Hepatocyte (in vitro differentiated cells): ENCODE measurements around the gene PAQR7.

Experiments
- CTCF ChIP-seq: fragments of 200-600 bp; sonication (generic); IDR thresholded peaks from 2 replicates; pipeline ENCODE4 v1.5.1; 2016; ENCODE audit warnings: antibody characterized with exemption, mild to moderate bottlenecking; ENCODE audit not compliant: poor library complexity
- EZH2phosphoT487 ChIP-seq: fragments of 200-600 bp; sonication (generic); IDR thresholded peaks from one replicate; pipeline ENCODE4 v1.6.1; 2018; ENCODE audit warnings: antibody characterized with exemption, mild to moderate bottlenecking, low read depth, moderate library complexity; ENCODE audit not compliant: unreplicated experiment, severe bottlenecking

GRCh38 chr1:25885602-25886001 lies 10.1 kb upstream of the PAQR7 start:
- TF ChIP-seq EZH2phosphoT487 = no peak
- TF ChIP-seq CTCF = no peak
